Tibial artery (tissue), 4 donors: ENCODE measurements around the gene ADAM12.
A peak's percentile ranks its signal among the peaks of the same experiment; 100 is the strongest.

ENCODE experiments used
- DNase-seq, 2 donors: peaks; one replicate each; pipeline ENCODE4 v3.0.0-alpha.2; 2019
- H3K27ac ChIP-seq, 2 donors: fragments of 200-600 bp; sonication (generic) in 1 of 2; 1 replicate in 1 of 2; 2 replicates in 1 of 2; pipeline ENCODE4 v1.5.1; 2018 to 2019; ENCODE audit warnings: mild to moderate bottlenecking in 1 of 2
- H3K27me3 ChIP-seq, 2 donors: fragments of 200-600 bp; sonication (generic) in 1 of 2; one replicate each; pipeline versions ENCODE4 v1.5.1 to v1.6.0; 2016 to 2019
- H3K36me3 ChIP-seq, 3 donors: fragments of 200-600 bp; sonication (generic) in 2 of 3; one replicate each; pipeline ENCODE4 v1.5.1; 2016 to 2019; ENCODE audit warnings: mild to moderate bottlenecking in 2 of 3
- H3K4me1 ChIP-seq, 4 donors: fragments of 200-600 bp; sonication (generic) in 2 of 4; 1 replicate in 3 of 4; 2 replicates in 1 of 4; pipeline ENCODE4 v1.5.1; 2016 to 2019
- H3K4me3 ChIP-seq, 2 donors: fragments of 200-600 bp; sonication (generic) in 1 of 2; 1 replicate in 1 of 2; 2 replicates in 1 of 2; pipeline ENCODE4 v1.5.1; 2018 to 2019; ENCODE audit warnings: mild to moderate bottlenecking in 2 of 2
- H3K9me3 ChIP-seq, 3 donors: fragments of 200-600 bp; sonication (generic) in 1 of 3; one replicate each; pipeline ENCODE4 v1.5.1; 2016 to 2019
- CTCF ChIP-seq, 2 experiments: fragments of 200-600 bp in 1 of 2; fragments of 450-650 bp in 1 of 2; IDR thresholded peaks; one replicate each; pipeline ENCODE4 v1.5.1; 2017 to 2019; ENCODE audit warnings: antibody characterized with exemption in 2 of 2, mild to moderate bottlenecking in 1 of 2, moderate library complexity in 1 of 2
- intact Hi-C: fragments of 100-400 bp; cut with DNase I; formaldehyde crosslinking; loops from one replicate; pipeline ENCODE4 v1.15.0; 2023; ENCODE audit warnings: low total_unique reads

The ADAM12 gene

GRCh38 chr10:126375926-126376554 lies 12.2 kb downstream of the ADAM12 start:
- Histone ChIP-seq H3K9me3 (no peaks in the 10 kb centered on the region), H3K27me3 (no peaks in the 10 kb centered on the region), H3K36me3 (no peaks in the 10 kb centered on the region), H3K4me3 (no peak overlapping the region), H3K4me1 (peaks cover 0 to 13% (median 2%) of the 10 kb centered on the region in 4 donors), H3K27ac (no peak overlapping the region)
- no peak for DNase-seq
- intact Hi-C loops = no loop called here
- TF ChIP-seq CTCF (IDR thresholded peaks at IDR 0.05) = no peak

GRCh38 chr10:126375299-126375698 lies 13.0 kb downstream of the ADAM12 start:
- intact Hi-C loops = no loop called here
- H3K4me1 ChIP-seq = peaks cover 0 to 13% (median 2%) of the 10 kb centered on the region in 4 donors
- H3K27me3 ChIP-seq = no peaks in the 10 kb centered on the region
- no peaks in the 10 kb centered on the region for H3K9me3 ChIP-seq
- H3K36me3 ChIP-seq = no peaks in the 10 kb centered on the region
- no peak for DNase-seq
- no peak overlapping the region for H3K4me3 ChIP-seq
- no peak overlapping the region for H3K27ac ChIP-seq
- no peak for TF ChIP-seq CTCF (IDR thresholded peaks at IDR 0.05)

GRCh38 chr10:126374435-126374834 lies 13.8 kb downstream of the ADAM12 start:
- Histone ChIP-seq H3K4me3 (no peak overlapping the region), H3K9me3 (no peaks in the 10 kb centered on the region), H3K36me3 (no peaks in the 10 kb centered on the region), H3K4me1 (peaks cover 0 to 13% (median 2%) of the 10 kb centered on the region in 4 donors), H3K27ac (no peak overlapping the region), H3K27me3 (no peaks in the 10 kb centered on the region)
- DNase-seq = no peak
- intact Hi-C loops = no loop called here
- TF ChIP-seq CTCF (IDR thresholded peaks at IDR 0.05) = no peak

- DNase-seq = no peak
- intact Hi-C loops = no loop called here
- H3K36me3 ChIP-seq = no peaks in the 10 kb centered on the region
- no peaks in the 10 kb centered on the region for H3K9me3 ChIP-seq
- H3K4me3 ChIP-seq = no peak overlapping the region
- H3K4me1 ChIP-seq = peaks cover 0 to 13% (median 2%) of the 10 kb centered on the region in 4 donors
- no peak for TF ChIP-seq CTCF (IDR thresholded peaks at IDR 0.05)
- no peaks in the 10 kb centered on the region for H3K27me3 ChIP-seq
- no peak overlapping the region for H3K27ac ChIP-seq
Measured at GRCh38 chr10:126373972-126374371, 14.3 kb downstream of the ADAM12 start.

GRCh38 chr10:126373147-126373546 lies 15.1 kb downstream of the ADAM12 start:
- H3K27ac ChIP-seq = no peak overlapping the region
- H3K27me3 ChIP-seq = no peaks in the 10 kb centered on the region
- intact Hi-C loops = no loop called here
- peak in 1 of 2 experiments; percentile 25 for TF ChIP-seq CTCF (IDR thresholded peaks at IDR 0.05)
- DNase-seq = peak in 1 of 2 donors; percentile 51
- no peaks in the 10 kb centered on the region for H3K36me3 ChIP-seq
- H3K4me3 ChIP-seq = no peak overlapping the region
- no peaks in the 10 kb centered on the region for H3K9me3 ChIP-seq
- peaks cover 0 to 13% (median 2%) of the 10 kb centered on the region in 4 donors for H3K4me1 ChIP-seq
